GM12801 (cell line): Measurements from ENCODE around the gene CCDC83.

Experiments
- CTCF ChIP-seq: IDR thresholded peaks from one replicate; pipeline ENCODE4 v1.5.1; 2011; ENCODE audit warnings: control low read depth; ENCODE audit not compliant: insufficient read length; ENCODE audit errors: extremely low read depth

Gene CCDC83

DNA sequence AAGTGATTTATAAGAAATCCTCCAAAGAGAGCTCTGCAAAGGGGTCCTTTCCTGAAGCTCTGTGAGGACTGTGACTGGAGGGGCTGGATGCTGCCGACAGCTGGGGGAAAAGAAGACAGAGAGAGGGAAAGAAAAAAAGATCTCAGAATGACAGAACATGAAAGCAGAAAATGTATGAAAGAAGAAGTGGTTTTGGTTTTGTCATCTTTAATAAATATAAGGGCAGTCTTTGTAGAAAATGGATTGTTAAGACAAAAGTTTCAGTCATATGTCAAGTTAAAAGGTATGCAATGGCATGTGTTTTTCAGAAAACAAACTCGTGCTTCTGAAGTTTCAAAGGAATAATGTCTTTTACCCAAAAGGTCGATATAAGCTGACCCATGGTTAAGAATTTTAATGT lies 105.5 kb downstream of the CCDC83 start:
- no peak for TF ChIP-seq CTCF

DNA sequence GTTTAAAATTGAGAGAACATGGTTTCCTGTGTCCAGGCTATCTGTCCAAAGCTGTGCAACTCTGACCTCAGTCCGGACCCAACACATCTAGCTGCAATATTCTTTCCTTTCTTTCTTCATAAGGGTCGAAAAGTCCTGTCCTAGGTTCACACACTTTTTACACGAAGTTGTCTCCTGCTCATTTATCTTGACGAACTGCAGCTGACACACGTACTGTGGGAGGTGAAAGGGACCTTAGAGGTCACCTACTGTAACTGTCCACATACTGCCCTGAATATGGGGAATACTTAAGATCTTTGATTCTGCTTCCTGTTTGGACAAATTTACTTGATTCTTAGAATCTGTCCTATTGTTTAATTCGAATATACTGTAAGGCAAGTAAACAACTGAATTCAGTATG lies 105.9 kb downstream of the CCDC83 start:
- TF ChIP-seq CTCF: no peak

GRCh38 chr11:85961930-85962363 lies 106.8 kb downstream of the CCDC83 start:
- no peak for TF ChIP-seq CTCF

DNA sequence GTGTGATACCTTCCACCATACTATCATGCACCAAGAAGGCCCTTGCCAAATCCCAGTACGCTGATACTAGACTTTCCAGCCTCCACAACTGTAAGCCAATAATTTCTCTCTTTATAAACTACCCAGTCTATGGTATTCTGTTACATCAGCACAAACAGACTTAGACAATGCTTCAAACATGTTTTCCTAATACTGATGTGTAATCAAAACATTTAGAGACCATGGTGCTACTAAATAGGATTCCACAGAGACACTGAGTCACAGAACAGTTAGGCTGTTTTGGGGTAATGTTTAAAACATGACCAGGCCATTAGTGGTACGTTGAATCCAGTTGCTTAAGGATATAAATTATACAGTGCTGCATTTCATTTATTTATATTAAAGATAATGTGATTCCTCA lies 110.0 kb downstream of the CCDC83 start:
- TF ChIP-seq CTCF: no peak

- no peak for TF ChIP-seq CTCF
These were observed 112.3 kb downstream of the CCDC83 start for GRCh38 chr11:85967457-85967856.
